Fibroblast of lung (primary cell): ENCODE measurements around the gene HERPUD1. TPM values are rescaled to one million over a fixed set of nuclear protein-coding genes. Genes with fewer than 3 reads are reported as not detected.

ENCODE experiments used
- DNase-seq, 2 donors: peaks; one replicate each; pipeline versions ENCODE4 v3.0.0 to v3.0.0-alpha.2; 2010; ENCODE audit warnings: low read depth in 2 of 2
- H2AFZ ChIP-seq: 2 replicates; pipeline ENCODE4 v1.5.1; 2012; ENCODE audit warnings: low read length, control low read depth, inconsistent platforms
- H3K27ac ChIP-seq: 2 replicates; pipeline ENCODE4 v1.5.1; 2011; ENCODE audit warnings: low read length, control low read depth; ENCODE audit not compliant: insufficient read depth
- H3K27me3 ChIP-seq: 2 replicates; pipeline ENCODE4 v1.5.1; 2011; ENCODE audit warnings: mild to moderate bottlenecking, low read length; ENCODE audit not compliant: control insufficient read depth, insufficient read depth
- H3K36me3 ChIP-seq: 2 replicates; pipeline ENCODE4 v1.5.1; 2011; ENCODE audit warnings: low read length; ENCODE audit not compliant: control insufficient read depth, insufficient read depth
- H3K4me1 ChIP-seq: 2 replicates; pipeline ENCODE4 v1.5.1; 2011; ENCODE audit warnings: low read length; ENCODE audit not compliant: control insufficient read depth, insufficient read depth; ENCODE audit errors: extremely low read depth
- H3K4me2 ChIP-seq: 2 replicates; pipeline ENCODE4 v1.5.1; 2011; ENCODE audit warnings: low read length, control low read depth; ENCODE audit not compliant: insufficient read depth; ENCODE audit errors: extremely low read depth
- H3K4me3 ChIP-seq, 4 experiments: fragments of 200-600 bp in 1 of 4; sonication (generic) in 1 of 4; replicated peaks in 1 of 4; 2 replicates each; pipeline ENCODE4 v1.5.1; 2011 to 2016; ENCODE audit warnings: low read length in 4 of 4, low read depth in 3 of 4, mild to moderate bottlenecking in 3 of 4, control low read depth in 2 of 4, inconsistent platforms in 1 of 4, mixed read lengths in 1 of 4; ENCODE audit not compliant: insufficient read depth in 1 of 4; ENCODE audit errors: control extremely low read depth in 1 of 4
- H3K79me2 ChIP-seq: 2 replicates; pipeline ENCODE4 v1.5.1; 2012; ENCODE audit warnings: mild to moderate bottlenecking, low read length, inconsistent platforms; ENCODE audit not compliant: control insufficient read depth, insufficient read depth
- H3K9ac ChIP-seq: 2 replicates; pipeline ENCODE4 v1.5.1; 2011; ENCODE audit warnings: mild to moderate bottlenecking, low read length, control low read depth; ENCODE audit not compliant: insufficient read depth
- H3K9me3 ChIP-seq: 2 replicates; pipeline ENCODE4 v1.5.1; 2012; ENCODE audit warnings: low read depth, low read length; ENCODE audit not compliant: control insufficient read depth, insufficient read depth
- H4K20me1 ChIP-seq: 2 replicates; pipeline ENCODE4 v1.5.1; 2011; ENCODE audit warnings: low read length; ENCODE audit not compliant: control insufficient read depth, insufficient read depth; ENCODE audit errors: extremely low read depth
- CTCF ChIP-seq, 2 donors: IDR thresholded peaks in 1 of 2; conservative IDR thresholded peaks in 1 of 2; 1 replicate in 1 of 2; 2 replicates in 1 of 2; pipeline ENCODE4 v1.5.1; 2011 to 2012; ENCODE audit warnings: low read length in 2 of 2, control low read depth in 1 of 2, inconsistent platforms in 1 of 2, low read depth in 1 of 2, mild to moderate bottlenecking in 1 of 2
- EZH2 ChIP-seq: IDR thresholded peaks from 2 replicates; pipeline ENCODE4 v1.5.1; 2012; ENCODE audit warnings: low read length, control low read depth, mild to moderate bottlenecking; ENCODE audit errors: missing control alignments
- polyA plus RNA-seq, 2 donors: library from polyadenylated mRNA; depleted of rRNA in 1 of 2; stranded (reverse) in 1 of 2; unstranded in 1 of 2; fragments of >200 nt; gene quantifications; 2 replicates each; pipeline ENCODE4 v1.2.1, GENCODE V29; 2011 to 2012; ENCODE audit warnings: missing spikeins in 1 of 2
- total RNA-seq: library from RNA; depleted of rRNA; stranded (reverse); fragments of >200 nt; gene quantifications from 2 replicates; pipeline ENCODE4 v1.2.1, GENCODE V29; 2014

HERPUD1 gene
- total and polyA plus RNA-seq, 2 donors (not counting 1 experiment from before 2014, with no cell fraction given): 117 to 199 TPM

DNA sequence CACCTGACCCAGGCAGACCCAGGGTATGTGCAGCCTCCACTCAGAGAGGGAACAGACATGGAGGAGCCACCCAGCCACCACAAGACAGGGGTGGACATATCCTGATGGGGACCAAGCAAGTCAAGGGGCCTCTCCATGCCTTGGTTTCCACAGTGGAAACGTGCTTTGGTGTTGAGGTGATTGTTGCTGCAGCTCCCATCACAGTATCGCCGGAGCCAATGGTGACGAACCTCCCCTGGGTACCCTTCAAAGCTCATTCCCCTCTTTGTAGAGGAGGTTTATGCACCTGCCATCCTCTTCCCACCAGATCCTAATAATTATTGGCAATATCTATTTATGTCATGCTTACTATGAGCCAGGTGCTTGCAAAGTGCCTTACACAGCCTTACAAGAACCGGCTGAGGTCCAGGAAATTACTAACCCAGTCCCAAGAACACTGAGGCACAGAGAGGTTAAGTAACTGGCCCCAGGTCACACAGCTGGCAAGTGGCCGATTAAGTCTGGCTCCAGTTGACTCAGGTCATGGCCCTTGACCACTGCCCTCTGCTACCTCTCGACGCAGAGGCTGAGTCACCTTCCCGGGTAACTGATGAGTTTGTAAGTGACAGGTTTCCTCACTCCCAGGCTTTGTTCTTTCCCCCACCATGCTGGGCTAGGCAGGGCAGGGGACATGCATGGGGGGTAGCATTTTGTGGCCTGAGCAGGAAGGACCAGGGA, 46.3 kb upstream of the HERPUD1 start:
- H3K4me2 ChIP-seq: no peak overlapping the region
- no peaks in the 10 kb centered on the region for H3K36me3 ChIP-seq
- DNase-seq: no peak
- H3K27me3 ChIP-seq: no peaks in the 10 kb centered on the region
- H3K27ac ChIP-seq: no peak overlapping the region
- H4K20me1 ChIP-seq: no peaks in the 10 kb centered on the region
- H2AFZ ChIP-seq: no peak overlapping the region
- no peaks in the 10 kb centered on the region for H3K9me3 ChIP-seq
- no peaks in the 10 kb centered on the region for H3K79me2 ChIP-seq
- H3K4me3 ChIP-seq: no peak overlapping the region
- TF ChIP-seq CTCF (conservative IDR thresholded peaks at IDR 0.05 in 1 of 2, IDR thresholded peaks at IDR 0.05 in 1 of 2; ENCODE audit: low read depth in 1 of 2, low read length in 2 of 2): no peak
- TF ChIP-seq EZH2: no peak
- H3K9ac ChIP-seq: no peak overlapping the region
- no peaks in the 10 kb centered on the region for H3K4me1 ChIP-seq

DNA sequence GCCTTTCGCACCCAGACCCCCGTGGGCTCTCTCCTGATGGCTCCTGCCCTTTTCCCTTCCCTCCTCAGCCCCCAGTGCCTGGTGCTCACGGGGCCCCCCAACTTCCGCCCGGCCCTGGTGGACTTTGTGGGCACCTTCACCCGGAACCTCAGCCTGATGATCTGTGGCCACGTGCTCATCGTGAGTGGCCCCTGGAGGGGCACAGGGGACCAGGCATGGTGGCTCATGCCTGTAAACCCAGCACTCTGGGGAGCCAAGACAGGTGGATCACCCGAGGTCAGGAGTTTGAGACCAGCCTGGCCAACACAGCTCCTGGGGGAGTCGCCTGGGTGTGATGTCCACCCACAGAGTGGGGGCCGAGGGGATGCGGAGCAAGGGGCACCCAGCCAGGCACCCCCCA, 45.6 kb upstream of the HERPUD1 start:
- Histone ChIP-seq H3K79me2 (no peaks in the 10 kb centered on the region), H3K36me3 (no peaks in the 10 kb centered on the region), H3K4me3 (no peak overlapping the region), H2AFZ (no peak overlapping the region), H3K4me1 (no peaks in the 10 kb centered on the region), H3K4me2 (no peak overlapping the region), H3K27me3 (no peaks in the 10 kb centered on the region), H4K20me1 (no peaks in the 10 kb centered on the region), H3K9ac (no peak overlapping the region), H3K27ac (no peak overlapping the region), H3K9me3 (no peaks in the 10 kb centered on the region)
- DNase-seq: no peak
- TF ChIP-seq EZH2: no peak
- no peak for TF ChIP-seq CTCF (conservative IDR thresholded peaks at IDR 0.05 in 1 of 2, IDR thresholded peaks at IDR 0.05 in 1 of 2; ENCODE audit: low read depth in 1 of 2, low read length in 2 of 2)

DNA sequence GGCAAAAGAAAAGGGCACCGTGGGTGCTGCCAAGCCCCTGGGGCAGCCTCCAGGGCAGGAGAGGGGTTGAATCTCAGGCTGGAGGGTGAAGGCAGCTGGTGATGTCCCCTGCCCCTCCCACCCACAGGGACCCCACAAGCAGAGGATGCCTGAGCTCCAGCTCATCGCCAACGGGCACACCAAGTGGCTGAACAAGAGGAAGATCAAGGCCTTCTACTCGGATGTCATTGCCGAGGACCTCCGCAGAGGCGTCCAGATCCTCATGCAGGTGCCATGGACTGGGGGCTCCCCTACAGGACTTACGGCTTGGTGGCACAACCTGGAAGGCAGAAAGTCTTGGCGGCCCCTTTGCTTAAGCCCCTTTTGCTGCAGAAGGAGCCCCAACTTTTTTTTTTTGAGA, 45.1 kb upstream of the HERPUD1 start:
- no peaks in the 10 kb centered on the region for H3K27me3 ChIP-seq
- no peak overlapping the region for H3K27ac ChIP-seq
- no peaks in the 10 kb centered on the region for H3K79me2 ChIP-seq
- DNase-seq: no peak
- no peaks in the 10 kb centered on the region for H4K20me1 ChIP-seq
- TF ChIP-seq CTCF (conservative IDR thresholded peaks at IDR 0.05 in 1 of 2, IDR thresholded peaks at IDR 0.05 in 1 of 2; ENCODE audit: low read depth in 1 of 2, low read length in 2 of 2) (no peak), EZH2 (no peak)
- H3K4me2 ChIP-seq: no peak overlapping the region
- H3K4me3 ChIP-seq: no peak overlapping the region
- H3K4me1 ChIP-seq: no peaks in the 10 kb centered on the region
- no peak overlapping the region for H3K9ac ChIP-seq
- no peaks in the 10 kb centered on the region for H3K36me3 ChIP-seq
- no peak overlapping the region for H2AFZ ChIP-seq
- H3K9me3 ChIP-seq: no peaks in the 10 kb centered on the region
